Sigmoid colon (tissue), 4 donors: ENCODE data around the gene OR10A3.

Experiments used
- EP300 ChIP-seq, 4 donors: sonication (generic); formaldehyde crosslinking; IDR thresholded peaks; one replicate each; pipeline ENCODE4 v1.6.1; 2017; ENCODE audit warnings: antibody characterized with exemption in 4 of 4
- POLR2A ChIP-seq, 2 donors: fragments of 450-650 bp; IDR thresholded peaks; one replicate each; pipeline ENCODE4 v1.6.1; 2016; ENCODE audit warnings: antibody characterized with exemption in 2 of 2, mild to moderate bottlenecking in 2 of 2, moderate library complexity in 2 of 2
- POLR2AphosphoS5 ChIP-seq, 4 donors: sonication (generic); formaldehyde crosslinking; IDR thresholded peaks; one replicate each; pipeline ENCODE4 v1.6.1; 2017; ENCODE audit warnings: antibody characterized with exemption in 4 of 4
- TF ChIP-seq, protein P1 (sequence below), 4 experiments: fragments of 450-650 bp in 3 of 4; fragments of 200-600 bp in 1 of 4; IDR thresholded peaks; one replicate each; pipeline ENCODE4 v1.5.1; 2016 to 2019; ENCODE audit warnings: antibody characterized with exemption in 4 of 4, mild to moderate bottlenecking in 3 of 4, moderate library complexity in 2 of 4

DNA sequence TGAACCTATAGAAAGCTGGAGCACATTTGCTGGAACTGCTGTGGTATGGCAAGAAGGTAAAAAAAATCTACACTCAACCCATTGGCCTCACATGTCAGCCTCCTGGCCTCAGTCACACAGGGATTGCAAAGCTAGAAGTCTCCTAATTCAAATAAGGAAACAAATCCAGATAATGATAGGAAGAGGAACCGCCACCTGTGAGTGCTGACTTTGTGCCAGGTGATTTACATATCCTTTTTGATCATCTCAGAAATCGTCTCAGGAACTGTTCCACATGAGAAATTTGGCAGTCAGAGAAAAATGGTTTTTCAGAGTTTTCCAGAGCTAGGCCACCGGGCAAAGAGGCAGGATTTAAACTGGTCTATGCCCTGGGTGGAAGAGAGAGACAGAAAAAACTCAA lies 22.8 kb upstream of the OR10A3 start:
- no peak for TF ChIP-seq EP300 (IDR thresholded peaks at IDR 0.05)
- TF ChIP-seq, protein P1, sequence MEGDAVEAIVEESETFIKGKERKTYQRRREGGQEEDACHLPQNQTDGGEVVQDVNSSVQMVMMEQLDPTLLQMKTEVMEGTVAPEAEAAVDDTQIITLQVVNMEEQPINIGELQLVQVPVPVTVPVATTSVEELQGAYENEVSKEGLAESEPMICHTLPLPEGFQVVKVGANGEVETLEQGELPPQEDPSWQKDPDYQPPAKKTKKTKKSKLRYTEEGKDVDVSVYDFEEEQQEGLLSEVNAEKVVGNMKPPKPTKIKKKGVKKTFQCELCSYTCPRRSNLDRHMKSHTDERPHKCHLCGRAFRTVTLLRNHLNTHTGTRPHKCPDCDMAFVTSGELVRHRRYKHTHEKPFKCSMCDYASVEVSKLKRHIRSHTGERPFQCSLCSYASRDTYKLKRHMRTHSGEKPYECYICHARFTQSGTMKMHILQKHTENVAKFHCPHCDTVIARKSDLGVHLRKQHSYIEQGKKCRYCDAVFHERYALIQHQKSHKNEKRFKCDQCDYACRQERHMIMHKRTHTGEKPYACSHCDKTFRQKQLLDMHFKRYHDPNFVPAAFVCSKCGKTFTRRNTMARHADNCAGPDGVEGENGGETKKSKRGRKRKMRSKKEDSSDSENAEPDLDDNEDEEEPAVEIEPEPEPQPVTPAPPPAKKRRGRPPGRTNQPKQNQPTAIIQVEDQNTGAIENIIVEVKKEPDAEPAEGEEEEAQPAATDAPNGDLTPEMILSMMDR (IDR thresholded peaks at IDR 0.05), result no peak
- TF ChIP-seq POLR2A (IDR thresholded peaks at IDR 0.05), result no peak
- TF ChIP-seq POLR2AphosphoS5 (IDR thresholded peaks at IDR 0.05), result no peak
